Ishikawa (cell line): ENCODE results near the gene OR6F1.
A peak's percentile ranks its signal among the peaks of the same experiment; 100 is the strongest.

Experiments
- CEBPB ChIP-seq: IDR thresholded peaks from 2 replicates; pipeline ENCODE4 v1.6.1; 2012
- CREB1 ChIP-seq: IDR thresholded peaks from 2 replicates; pipeline ENCODE4 v1.6.1; 2012; ENCODE audit warnings: low read depth
- EP300 ChIP-seq: IDR thresholded peaks from 2 replicates; pipeline ENCODE4 v1.6.1; 2012; ENCODE audit warnings: borderline replicate concordance
- FOXM1 ChIP-seq: IDR thresholded peaks from 2 replicates; pipeline ENCODE4 v1.6.1; 2012; ENCODE audit warnings: low read depth, borderline replicate concordance
- MAX ChIP-seq: IDR thresholded peaks from 2 replicates; pipeline ENCODE4 v1.6.1; 2012
- RAD21 ChIP-seq: IDR thresholded peaks from 2 replicates; pipeline ENCODE4 v1.6.1; 2012; ENCODE audit warnings: low read depth
- REST ChIP-seq: IDR thresholded peaks from 2 replicates; pipeline ENCODE4 v1.6.1; 2012; ENCODE audit warnings: low read depth, mild to moderate bottlenecking
- TAF1 ChIP-seq: IDR thresholded peaks from 2 replicates; pipeline ENCODE4 v1.6.1; 2012; ENCODE audit warnings: low read depth, mild to moderate bottlenecking
- TCF12 ChIP-seq: IDR thresholded peaks from 2 replicates; pipeline ENCODE4 v1.6.1; 2012; ENCODE audit warnings: low read depth
- TEAD4 ChIP-seq: IDR thresholded peaks from 2 replicates; pipeline ENCODE4 v1.6.1; 2012
- ZBTB7A ChIP-seq: IDR thresholded peaks from 2 replicates; pipeline ENCODE4 v1.6.1; 2012; ENCODE audit warnings: low read depth

- TF ChIP-seq MAX (no peak), EP300 (no peak), ZBTB7A (no peak), FOXM1 (no peak), TEAD4 (no peak), TAF1 (no peak), TCF12 (no peak), REST (no peak), CEBPB (no peak), RAD21 (peak; percentile 70), CREB1 (no peak)
Measured at GRCh38 chr1:247681288-247681897, 35.1 kb downstream of the OR6F1 start.
